GM19324 (cell line): ENCODE results near the gene C22orf42.
"Not testable (repeated sequence)": the region's sequence is repeated elsewhere in the genome, so short reads cannot be mapped to it uniquely, and the experiment has no call there.

Experiments
- ATAC-seq: cut with Tn5 transposase; IDR thresholded peaks from one replicate; pipeline ENCODE4 v1.9.1; 2021; ENCODE audit warnings: mild to moderate bottlenecking, moderate library complexity; ENCODE audit not compliant: unreplicated experiment, low FRiP score

The C22orf42 gene

GRCh38 chr22:32191021-32191420 lies 31.9 kb upstream of the C22orf42 start:
- not testable (repeated sequence) for ATAC-seq

GRCh38 chr22:32185821-32186220 lies 26.7 kb upstream of the C22orf42 start:
- ATAC-seq = no peak

GRCh38 chr22:32183625-32184024 lies 24.5 kb upstream of the C22orf42 start:
- ATAC-seq = no peak

GRCh38 chr22:32181043-32181442 lies 21.9 kb upstream of the C22orf42 start:
- no peak for ATAC-seq

- ATAC-seq = no peak
Observed at GRCh38 chr22:32177221-32177765, 18.2 kb upstream of the C22orf42 start.

- no peak for ATAC-seq
Observed at GRCh38 chr22:32175683-32176644, 16.9 kb upstream of the C22orf42 start.

GRCh38 chr22:32175115-32175514 lies 16.0 kb upstream of the C22orf42 start:
- ATAC-seq = no peak

- no peak for ATAC-seq
Observed at GRCh38 chr22:32165681-32166080, 6.6 kb upstream of the C22orf42 start.

- ATAC-seq = no peak
Observed at GRCh38 chr22:32164075-32164860, 5.2 kb upstream of the C22orf42 start.

GRCh38 chr22:32160411-32160810 lies 1.3 kb upstream of the C22orf42 start:
- ATAC-seq = not testable (repeated sequence)

GRCh38 chr22:32157632-32158031 lies 1.5 kb downstream of the C22orf42 start:
- ATAC-seq = not testable (repeated sequence)

- not testable (repeated sequence) for ATAC-seq
Observed at GRCh38 chr22:32154727-32155126, 4.4 kb downstream of the C22orf42 start.

- not testable (repeated sequence) for ATAC-seq
Observed at GRCh38 chr22:32151641-32152040, 7.5 kb downstream of the C22orf42 start.

- ATAC-seq = not testable (repeated sequence)
Observed at GRCh38 chr22:32150647-32151046, 8.5 kb downstream of the C22orf42 start.

GRCh38 chr22:32148372-32148771 lies 10.7 kb downstream of the C22orf42 start:
- not testable (repeated sequence) for ATAC-seq

- ATAC-seq = not testable (repeated sequence)
Observed at GRCh38 chr22:32147128-32147527, 12.0 kb downstream of the C22orf42 start.

- no peak for ATAC-seq
Observed at GRCh38 chr22:32144496-32145274, 14.4 kb downstream of the C22orf42 start.

GRCh38 chr22:32142600-32142999 lies 16.5 kb downstream of the C22orf42 start:
- no peak for ATAC-seq

- not testable (repeated sequence) for ATAC-seq
Observed at GRCh38 chr22:32140688-32141087, 18.4 kb downstream of the C22orf42 start.

- ATAC-seq = not testable (repeated sequence)
Observed at GRCh38 chr22:32138576-32138975, 20.5 kb downstream of the C22orf42 start.
